DOHH2 (cell line): Measurements from ENCODE around the gene RNF213.

Source experiments
- EZH2phosphoT487 ChIP-seq: fragments of 200-600 bp; sonication (generic); IDR thresholded peaks from 2 replicates; pipeline ENCODE4 v1.6.1; 2017; ENCODE audit warnings: borderline replicate concordance, mild to moderate bottlenecking, antibody characterized with exemption, low read length, moderate library complexity, mixed read lengths
- TF ChIP-seq, protein P1 (sequence below): fragments of 200-600 bp; sonication (generic); IDR thresholded peaks from one replicate; pipeline ENCODE4 v1.5.1; 2014; ENCODE audit warnings: antibody characterized with exemption, mild to moderate bottlenecking, low read depth, low read length; ENCODE audit not compliant: poor library complexity, severe bottlenecking

- TF ChIP-seq, protein P1, sequence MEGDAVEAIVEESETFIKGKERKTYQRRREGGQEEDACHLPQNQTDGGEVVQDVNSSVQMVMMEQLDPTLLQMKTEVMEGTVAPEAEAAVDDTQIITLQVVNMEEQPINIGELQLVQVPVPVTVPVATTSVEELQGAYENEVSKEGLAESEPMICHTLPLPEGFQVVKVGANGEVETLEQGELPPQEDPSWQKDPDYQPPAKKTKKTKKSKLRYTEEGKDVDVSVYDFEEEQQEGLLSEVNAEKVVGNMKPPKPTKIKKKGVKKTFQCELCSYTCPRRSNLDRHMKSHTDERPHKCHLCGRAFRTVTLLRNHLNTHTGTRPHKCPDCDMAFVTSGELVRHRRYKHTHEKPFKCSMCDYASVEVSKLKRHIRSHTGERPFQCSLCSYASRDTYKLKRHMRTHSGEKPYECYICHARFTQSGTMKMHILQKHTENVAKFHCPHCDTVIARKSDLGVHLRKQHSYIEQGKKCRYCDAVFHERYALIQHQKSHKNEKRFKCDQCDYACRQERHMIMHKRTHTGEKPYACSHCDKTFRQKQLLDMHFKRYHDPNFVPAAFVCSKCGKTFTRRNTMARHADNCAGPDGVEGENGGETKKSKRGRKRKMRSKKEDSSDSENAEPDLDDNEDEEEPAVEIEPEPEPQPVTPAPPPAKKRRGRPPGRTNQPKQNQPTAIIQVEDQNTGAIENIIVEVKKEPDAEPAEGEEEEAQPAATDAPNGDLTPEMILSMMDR = no peak
- no peak for TF ChIP-seq EZH2phosphoT487
These were observed 37.4 kb upstream of the RNF213 start for GRCh38 chr17:80223142-80223815.
